AG08395 (cell line): ENCODE results near the gene CFB.
"Not testable (repeated sequence)": the region's sequence is repeated elsewhere in the genome, so short reads cannot be mapped to it uniquely, and the experiment has no call there.

Experiments
- DNase-seq: peaks from one replicate; pipeline ENCODE4 v3.0.0; 2012; ENCODE audit warnings: mixed read lengths, low spot score

CFB gene

GRCh38 chr6:31971279-31971992 is 25.5 kb downstream of the CFB start:
- no peak for DNase-seq

GRCh38 chr6:31971993-31972708 is 26.3 kb downstream of the CFB start, which contains the start of gene DXO:
Gene DXO (minus strand): TSS chr6:31972138. CDS start chr6:31971675, 463 bp downstream.
- DNase-seq: peak; percentile 99

GRCh38 chr6:31972709-31973350 is 26.9 kb downstream of the CFB start:
- DNase-seq: peak; percentile 73

- not testable (repeated sequence) for DNase-seq
These were observed 30.2 kb downstream of the CFB start for GRCh38 chr6:31976065-31976464.

GRCh38 chr6:31977816-31978431 is 32.0 kb downstream of the CFB start:
- DNase-seq: no peak

GRCh38 chr6:31978831-31979230 is 32.9 kb downstream of the CFB start:
- DNase-seq: no peak

GRCh38 chr6:31979238-31979898 is 33.5 kb downstream of the CFB start:
- DNase-seq: no peak

GRCh38 chr6:31980195-31980876 is 34.4 kb downstream of the CFB start:
- DNase-seq: not testable (repeated sequence)

- DNase-seq: not testable (repeated sequence)
These were observed 35.1 kb downstream of the CFB start for GRCh38 chr6:31980998-31981397.

- not testable (repeated sequence) for DNase-seq
These were observed 35.8 kb downstream of the CFB start, which contains the start of gene C4A for GRCh38 chr6:31981744-31982143. Gene C4A (plus strand): TSS chr6:31982057. CDS start chr6:31982108, 51 bp downstream.

GRCh38 chr6:31989363-31989762 is 43.5 kb downstream of the CFB start:
- DNase-seq: not testable (repeated sequence)

- DNase-seq: not testable (repeated sequence)
These were observed 48.5 kb downstream of the CFB start for GRCh38 chr6:31994421-31994820.

- DNase-seq: not testable (repeated sequence)
These were observed 50.5 kb downstream of the CFB start for GRCh38 chr6:31996385-31996784.
